ENCODE results near the gene SGCG.
"Not testable (repeated sequence)": the region's sequence is repeated elsewhere in the genome, so short reads cannot be mapped to it uniquely, and the experiment has no call there.

The SGCG gene, protein sequence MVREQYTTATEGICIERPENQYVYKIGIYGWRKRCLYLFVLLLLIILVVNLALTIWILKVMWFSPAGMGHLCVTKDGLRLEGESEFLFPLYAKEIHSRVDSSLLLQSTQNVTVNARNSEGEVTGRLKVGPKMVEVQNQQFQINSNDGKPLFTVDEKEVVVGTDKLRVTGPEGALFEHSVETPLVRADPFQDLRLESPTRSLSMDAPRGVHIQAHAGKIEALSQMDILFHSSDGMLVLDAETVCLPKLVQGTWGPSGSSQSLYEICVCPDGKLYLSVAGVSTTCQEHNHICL

DNA sequence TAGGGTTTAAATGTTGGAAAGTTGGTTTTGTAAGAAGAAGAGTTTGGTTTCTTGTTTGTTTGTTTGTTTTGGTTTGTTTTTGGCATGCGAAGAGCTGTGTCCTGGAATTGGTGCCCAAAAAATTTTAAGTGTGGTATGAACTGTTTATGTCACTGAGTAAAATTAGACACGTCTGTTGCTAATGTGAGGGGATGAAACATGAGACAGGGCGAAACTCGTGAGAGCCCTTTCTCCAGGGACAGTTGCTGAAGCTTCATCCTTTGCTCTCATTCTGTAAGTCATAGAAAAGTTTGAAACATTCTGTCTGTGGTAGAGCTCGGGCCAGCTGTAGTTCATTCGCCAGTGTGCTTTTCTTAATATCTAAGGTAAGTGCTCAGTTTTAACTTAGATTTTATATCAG, at the start of gene SGCG:
Gene SGCG, plus strand, starts transcription at position 269 of the 400 bp plus-strand sequence. CDS start 22,716 bp downstream, outside the sequence.
- DNase-seq = no peak

DNA sequence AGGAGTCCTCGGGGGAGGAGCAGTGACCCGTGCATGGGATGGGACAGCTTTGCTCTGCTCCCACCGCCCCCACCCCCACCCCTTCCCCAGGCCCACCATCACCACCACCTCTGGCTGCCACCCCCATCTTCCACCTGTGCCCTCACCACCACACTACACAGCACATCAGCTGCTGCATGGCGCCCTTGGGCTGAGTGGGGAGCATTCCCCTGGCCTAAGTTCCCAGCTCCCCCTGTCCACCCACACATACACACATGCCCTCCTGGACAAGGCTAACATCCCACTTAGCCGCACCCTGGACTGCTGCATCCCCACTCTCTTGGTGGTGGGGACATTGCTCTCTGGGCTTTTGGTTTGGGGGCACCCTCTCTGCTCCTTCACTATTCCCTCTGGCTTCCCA, 46.2 kb upstream of the SGCG start:
- no peak for DNase-seq

DNA sequence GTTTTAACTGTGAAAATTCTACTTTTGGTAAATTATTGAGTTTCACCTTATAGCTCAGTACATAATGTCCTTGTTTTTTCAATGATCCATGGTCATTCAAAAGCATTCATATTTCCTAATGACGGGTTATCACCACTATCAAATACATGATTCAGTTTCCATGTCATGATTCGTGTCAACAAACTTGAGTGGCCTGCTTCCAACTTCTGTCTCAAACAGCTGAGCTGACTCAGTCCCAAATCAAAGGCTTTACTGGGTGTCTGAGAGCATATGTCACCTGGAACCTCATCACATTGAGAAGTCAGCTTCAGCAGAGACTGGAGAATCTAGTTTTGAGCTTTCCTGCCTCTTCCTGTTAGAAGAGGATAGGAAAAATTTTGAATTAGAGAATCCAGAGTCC, 40.3 kb upstream of the SGCG start:
- no peak for DNase-seq

DNA sequence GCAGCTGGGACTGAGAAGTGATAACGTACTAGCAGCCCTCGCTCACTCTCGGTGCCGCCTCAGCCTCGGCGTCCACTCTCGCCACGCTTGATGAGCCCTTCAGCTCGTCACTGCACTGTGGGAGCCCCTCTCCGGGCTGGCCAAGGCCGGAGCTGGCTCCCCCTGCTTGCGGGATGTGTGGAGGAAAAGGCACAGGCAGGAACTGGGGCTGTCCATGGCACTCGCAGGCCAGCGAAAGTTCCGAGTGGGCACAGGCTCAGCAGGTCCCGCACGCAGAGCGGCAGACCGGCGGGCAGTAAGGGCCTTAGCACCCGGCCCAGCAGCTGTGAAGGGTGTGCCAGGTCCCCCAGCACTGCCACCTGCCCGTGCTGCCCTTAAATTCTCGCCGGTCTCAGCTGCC, 38.8 kb upstream of the SGCG start:
- DNase-seq = no peak

DNA sequence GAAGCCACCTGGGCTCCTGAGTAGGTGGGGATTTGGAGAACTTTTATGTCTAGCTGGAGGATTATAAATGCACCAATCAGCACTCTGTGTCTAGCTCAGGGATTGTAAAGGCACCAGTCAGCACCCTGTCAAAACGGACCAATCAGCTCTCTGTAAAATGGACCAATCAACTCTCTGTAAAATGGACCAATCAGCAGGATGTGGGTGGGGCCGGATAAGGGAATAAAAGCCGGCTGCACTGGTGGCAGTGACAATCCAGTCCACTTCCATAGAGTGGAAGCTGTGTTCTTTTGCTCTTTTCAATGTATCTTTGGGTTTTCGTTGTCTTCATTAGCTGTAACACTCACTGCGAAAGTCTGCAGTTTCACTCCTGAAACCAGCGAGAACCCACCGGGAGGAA, 38.2 kb upstream of the SGCG start:
- not testable (repeated sequence) for DNase-seq

DNA sequence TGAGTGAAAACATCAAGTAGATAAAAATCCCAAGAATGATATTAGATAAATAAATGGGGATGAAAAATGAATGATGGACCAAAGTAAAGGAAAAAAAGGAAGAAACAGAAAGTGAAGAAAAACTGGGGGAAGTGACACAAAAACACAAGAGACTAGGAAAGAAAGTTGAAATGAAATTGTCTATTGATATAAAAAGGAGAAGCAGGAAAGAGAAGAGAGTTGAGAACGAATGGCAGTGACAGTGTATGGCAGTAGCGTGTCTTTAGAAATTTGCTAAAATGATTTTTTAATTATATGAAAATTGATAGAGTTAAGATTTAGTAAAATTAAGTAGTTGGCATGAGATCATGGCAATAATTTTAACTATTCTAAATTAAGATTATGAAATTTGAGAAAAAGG, 36.3 kb upstream of the SGCG start:
- DNase-seq = no peak

DNA sequence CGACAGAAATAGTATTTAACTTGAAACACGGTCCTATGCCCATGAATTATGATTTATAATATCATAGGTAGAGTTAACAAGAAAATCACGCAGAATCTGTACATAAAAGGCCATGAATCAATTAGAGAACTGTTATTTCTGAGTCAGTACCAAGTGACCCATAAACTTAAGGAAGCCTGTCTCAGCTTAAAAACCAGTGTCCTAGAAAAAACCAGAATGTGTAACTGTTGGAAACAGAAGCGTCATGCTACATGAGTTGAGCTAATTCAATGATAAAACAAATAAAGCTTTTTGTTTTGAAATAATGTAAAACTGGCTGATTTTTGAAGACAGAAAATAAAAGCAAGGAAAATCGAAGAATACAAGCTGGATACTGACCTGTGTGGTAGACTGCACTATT, 34.8 kb upstream of the SGCG start:
- no peak for DNase-seq

DNA sequence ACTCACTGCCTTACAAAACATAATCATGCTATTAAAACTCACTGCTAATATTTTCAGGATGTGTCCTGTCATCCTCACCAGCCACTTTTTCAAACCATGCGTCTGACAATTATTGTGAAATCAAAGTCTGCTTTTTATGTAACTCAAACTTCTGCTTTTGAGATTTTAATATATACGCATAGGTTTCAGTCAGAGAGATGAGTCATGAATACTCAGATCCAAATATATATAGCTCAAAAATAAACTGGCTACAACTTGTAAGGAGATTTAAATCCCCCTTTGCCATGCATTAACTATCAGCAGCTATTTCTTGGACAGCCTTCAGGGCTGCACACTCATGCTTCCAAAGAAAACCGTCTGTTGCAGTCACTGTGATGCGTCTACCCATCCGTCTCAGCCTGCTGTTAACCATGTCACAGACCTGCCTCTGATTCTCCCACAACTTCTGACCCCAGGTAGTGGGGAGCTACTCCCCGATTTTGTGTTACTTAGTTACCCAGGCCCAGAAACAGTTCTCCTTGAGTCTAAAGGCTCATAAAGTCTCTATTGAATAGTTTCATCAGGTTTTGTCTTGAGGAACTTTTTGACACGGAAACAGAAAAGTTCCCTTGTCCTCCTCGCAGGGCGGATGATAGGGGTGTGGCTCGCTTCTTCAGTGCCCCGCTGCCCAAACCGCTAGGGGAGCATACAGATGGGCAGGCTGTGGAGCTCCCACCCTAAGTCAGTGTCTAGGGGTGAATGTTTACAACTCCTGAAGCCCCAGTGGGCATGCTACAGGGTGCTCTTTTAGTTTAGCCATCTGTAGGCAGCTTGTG, 33.8 kb upstream of the SGCG start:
- DNase-seq = no peak

DNA sequence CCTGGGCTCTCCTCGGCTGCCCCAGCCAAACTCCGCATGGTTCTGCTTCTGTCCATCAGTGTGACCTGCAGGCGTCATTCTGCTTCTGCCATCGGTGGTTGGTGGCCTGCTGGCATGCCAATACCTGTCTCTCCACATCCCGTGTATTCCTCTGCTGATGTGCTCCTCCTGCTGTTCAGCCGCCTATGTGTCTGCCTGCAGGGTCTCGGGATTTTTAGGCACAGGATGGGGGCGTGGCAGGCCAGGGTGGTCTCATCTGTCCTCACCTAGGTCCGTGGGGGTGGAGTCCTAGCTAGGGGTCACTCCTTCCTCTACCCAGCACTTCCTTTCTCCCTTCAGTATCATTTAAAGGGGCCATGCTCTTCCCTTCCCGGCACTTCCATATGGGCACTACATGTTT, 33.0 kb upstream of the SGCG start:
- DNase-seq = no peak

DNA sequence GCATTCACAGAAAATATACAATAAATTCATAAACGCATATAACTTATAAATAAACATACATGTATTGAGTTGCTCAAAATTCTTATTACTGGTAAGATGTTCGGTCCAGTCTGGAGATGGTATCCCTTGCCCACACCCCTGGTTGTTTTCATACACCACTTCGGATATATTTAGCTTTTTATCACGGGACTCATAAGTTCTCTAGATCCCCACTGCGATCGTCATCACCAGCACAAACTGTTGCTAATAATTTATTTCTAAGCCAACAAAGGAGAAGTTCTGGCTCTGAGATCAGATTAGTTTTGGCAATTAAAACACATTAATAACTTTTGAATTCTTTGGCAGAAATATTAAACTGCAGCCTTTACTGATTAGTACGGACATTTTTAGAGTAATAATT, 23.0 kb upstream of the SGCG start:
- no peak for DNase-seq

DNA sequence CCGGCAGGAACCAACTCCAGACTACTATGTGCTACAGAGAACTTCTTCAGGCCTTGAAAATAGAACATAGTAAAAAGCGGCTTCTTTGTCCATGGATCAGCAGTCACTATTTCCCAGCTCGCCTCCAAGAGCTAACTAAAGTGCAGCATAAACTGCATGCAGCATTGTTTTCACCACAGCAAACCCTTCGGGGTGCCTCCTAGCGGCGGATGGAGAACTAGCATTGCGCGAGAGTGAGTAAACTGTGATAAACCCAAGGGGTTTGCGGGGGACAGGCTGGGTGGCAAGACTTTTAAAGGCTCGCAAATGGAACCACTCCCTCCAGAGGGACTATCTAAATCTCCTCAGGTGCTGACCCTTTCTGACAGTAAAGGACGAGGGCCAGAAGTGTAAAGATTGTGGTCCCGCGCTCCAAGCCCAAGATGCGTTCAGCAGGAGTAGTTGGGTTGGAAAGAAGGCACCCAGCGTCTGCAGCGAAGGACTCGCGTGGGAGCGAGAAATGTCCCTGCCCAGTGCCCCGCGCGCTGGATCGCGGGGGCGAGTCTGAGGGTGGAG, 21.5 kb upstream of the SGCG start:
- peak; percentile 50 for DNase-seq

DNA sequence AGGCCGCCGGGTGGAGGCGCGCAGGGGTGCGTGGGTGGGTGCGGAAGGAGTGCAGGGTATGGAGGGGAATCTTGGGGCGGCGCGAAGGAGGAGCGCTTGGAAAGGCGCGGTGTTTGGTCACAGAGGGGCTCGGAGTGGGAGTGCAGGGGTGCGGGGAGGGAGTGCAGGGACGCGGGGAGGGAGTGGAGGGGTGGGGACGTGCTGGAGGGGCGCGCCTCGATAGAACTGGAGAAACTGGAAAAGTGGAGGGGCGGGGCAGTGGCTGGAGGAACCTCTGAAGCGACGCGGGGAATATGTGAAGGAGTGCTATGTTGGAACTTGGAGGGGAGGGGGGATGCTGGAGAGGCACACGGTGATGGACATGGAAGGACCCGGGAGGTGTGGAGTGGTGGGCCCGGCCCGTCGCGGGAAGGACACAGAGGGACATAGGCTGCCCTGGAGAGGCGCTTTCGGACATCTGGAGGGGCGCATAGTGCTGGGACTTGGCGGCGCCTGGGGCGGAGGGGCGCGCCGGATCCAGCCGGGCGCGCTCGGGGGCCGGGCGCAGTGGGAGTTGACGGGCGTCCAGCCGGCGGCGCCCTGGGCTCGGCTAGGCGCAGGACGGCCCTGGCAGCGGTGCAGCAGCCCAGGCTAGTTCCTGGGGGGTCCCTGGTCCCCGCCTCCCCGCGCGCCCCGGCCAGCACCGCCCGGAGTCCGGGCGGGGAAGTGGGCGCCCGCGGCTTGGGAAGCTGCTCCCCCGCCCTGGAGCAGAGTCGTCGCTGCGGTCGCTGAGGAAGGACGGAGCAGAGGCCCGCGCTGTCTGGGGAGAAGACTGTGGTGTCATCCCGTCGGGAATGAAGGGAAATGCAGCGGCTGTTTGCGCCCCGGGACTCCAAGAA, 20.8 kb upstream of the SGCG start:
- DNase-seq = no peak

DNA sequence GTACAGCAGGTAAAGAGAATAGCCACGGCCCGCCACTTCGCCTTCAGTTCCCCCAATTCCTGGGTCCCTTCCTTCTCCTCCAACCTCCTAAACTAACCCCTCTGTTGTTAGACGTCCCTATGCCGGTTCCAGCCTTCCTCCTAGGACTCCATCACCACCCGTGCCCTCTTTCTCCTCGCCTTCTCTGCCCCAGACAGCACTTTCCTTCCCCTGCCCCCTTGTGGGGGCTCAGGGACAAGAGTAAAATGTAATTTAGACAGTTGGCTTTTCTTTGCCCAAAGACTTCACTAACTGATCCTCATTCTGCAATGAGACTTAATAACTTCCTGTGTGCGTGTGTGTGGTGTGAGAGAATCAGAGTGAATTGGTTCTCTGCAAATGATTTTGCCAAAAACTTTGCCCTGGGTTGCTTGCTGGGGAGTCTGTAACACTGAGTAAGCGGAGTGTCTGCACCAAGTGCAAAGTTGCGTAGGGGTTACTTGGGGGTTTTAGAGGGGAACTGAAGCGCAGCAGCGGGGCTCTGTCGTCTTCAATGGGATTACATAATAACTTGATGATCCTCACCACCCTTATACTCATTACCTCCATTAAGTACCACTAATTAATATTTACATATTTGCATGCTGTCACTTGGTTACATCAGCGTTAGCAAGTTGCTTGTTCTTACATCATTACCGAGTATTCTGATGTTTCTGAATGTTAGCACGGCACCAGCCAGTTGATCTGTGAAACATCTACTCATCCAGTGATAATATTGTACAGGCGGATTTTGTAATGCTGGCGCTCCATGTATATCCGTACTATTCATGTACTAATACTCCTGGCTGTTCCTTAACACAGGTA, 19.9 kb upstream of the SGCG start:
- DNase-seq = peak; percentile 14

DNA sequence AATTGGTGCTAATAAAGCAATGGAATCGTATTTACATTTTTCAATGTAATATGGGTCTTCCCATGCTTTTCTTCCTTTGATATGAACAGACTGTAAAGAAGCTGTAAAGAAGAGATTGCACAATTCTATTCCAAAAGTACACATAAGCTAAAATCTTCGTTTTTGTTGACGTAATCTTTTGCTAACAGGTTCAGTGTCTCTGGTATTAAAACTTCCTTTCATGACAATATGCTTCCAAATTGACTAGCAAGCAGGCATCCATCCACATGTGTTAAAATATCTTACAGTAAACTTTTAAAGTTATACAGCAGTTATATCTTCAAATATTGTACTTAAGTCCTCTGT, 19.3 kb upstream of the SGCG start:
- DNase-seq = no peak

DNA sequence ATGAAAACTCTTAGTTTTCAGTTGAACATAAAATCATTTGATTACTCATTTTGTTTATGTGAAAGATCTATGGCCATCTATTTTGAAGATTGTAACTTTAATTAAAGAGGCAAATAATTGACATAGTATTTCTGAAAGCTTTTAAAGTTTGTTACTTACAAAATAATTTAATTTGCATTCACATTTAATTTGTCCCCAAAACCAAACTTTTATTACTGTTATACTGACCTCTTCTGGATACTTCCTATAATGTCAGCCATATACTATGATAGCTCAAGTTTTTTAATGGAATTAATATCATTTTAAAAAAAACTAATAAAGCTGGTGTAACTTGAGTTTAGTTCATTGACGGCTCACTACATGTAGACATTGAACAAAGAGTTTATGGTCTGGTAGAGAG, 4.9 kb upstream of the SGCG start:
- no peak for DNase-seq

DNA sequence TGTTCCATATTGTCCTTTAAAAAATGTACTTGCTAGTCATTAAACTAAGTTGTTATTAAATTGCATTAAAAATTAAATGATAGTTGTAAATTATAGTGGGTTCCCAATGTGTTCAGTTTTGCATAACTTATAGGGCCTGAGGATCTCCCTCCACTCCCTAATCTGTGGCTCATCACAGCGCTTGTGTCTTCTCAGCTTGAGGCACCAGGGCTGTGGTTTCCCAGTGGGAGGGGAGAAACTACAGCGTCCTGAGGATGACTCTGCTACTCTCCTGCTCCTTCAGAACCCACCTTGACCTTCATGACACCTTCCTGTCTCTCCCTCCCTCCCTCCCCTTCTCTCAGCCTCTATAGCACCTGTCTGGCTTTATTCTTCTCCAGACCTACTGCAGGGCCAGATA, 1.4 kb downstream of the SGCG start:
- no peak for DNase-seq

DNA sequence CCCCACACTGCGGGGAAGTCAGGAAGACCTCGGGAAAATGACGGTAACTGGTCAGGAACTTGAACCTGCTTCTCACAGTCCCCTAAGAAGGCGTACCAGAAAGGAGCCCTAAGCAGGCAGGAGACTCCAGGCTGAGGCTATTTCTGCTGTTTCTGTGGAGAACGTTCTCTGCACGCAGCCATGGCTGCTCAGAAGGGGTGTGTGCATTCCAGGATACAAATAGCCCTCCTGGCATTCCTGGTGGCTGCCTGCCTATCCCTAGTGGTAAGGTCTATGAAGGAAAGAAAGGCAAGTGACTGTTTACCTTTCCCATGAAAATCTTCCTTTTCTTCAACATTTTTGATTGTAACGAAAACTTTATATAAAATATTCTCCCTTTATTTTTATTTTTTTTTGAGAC, 2.5 kb downstream of the SGCG start:
- DNase-seq = no peak

DNA sequence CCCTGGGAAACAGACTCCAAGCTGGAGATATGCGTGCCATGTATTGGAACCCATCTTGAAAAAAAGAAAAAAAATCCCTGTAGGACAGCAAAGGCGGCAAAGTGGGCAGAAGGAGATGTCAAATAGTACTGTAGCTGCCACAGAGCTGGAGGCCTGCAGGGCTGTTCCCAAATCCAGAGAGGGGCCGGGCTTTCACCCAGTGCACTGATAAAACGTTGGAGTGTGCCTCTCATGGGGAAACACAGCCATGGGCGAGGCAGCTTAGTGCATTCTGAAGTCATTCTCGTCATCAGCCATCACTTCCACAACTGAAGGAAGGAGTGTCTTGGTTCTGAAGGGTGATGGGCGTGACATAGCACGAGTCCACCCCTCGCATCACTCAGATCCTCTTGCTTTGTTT, 4.8 kb downstream of the SGCG start:
- DNase-seq = no peak

DNA sequence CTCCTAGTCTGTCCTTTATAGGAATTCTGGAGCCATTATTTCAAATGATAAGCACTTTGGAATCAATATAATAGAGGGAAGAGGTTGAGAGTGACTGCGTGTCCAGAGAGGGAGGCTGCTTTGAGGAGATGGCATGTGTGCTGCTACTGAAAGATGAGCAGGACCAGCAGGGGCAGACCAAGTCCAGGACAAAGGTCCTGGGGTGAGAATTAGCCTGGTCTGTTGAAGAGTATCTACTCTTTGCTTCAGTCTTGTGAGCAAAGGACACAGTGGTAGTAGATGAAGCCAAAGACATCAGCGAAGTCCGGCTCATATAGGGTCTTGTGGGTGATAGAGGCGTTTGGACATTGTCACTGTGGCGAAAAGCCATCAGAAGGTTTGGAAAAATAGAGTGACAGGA, 21.1 kb downstream of the SGCG start:
- DNase-seq = no peak

DNA sequence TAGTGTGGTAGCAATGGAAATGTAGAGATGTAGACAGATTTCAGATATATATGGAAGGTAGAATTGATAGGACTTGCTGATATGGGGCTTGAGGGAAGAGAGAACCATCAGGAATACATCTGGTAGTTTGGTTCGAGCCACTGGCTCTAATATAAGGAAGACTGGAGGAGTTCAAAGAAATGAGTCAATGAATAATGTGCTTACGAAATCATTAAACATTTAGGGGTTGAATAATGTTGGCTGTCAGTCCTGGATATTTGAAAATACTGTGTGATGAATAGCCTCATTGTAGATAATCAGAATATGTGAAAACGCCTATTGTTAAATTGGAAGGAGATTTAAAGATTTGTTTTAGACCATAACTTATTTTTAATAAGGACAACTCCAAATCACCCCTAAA, 21.6 kb downstream of the SGCG start:
- no peak for DNase-seq

DNA sequence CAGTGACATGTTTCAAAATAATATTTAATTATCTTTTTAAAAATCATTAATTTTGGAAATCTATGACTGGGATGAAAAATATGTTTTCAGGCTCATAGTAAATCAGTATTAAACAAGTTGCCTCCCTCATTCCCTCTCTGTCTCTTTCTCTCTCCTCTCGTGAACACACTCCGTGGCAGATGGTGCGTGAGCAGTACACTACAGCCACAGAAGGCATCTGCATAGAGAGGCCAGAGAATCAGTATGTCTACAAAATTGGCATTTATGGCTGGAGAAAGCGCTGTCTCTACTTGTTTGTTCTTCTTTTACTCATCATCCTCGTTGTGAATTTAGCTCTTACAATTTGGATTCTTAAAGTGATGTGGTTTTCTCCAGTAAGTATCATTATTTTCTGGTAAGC, 22.7 kb downstream of the SGCG start:
- DNase-seq = no peak

DNA sequence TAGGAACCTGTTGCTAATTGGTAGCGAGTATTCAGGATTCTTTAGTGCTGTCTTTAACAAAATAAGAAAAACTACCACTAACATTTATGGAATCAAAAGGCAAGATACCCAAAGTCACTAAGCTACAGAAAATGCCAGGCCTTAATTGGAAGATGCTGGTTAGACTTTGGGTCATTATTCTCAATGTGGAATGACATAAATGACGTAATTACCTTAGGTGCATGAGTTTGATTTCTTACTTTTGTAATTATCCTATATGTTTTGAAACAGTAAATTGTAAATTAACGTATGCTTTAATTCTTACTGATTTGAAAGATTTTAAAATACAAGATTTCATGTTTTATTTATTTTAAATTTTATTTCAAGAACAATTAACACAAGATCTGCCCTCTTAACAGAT, 25.0 kb downstream of the SGCG start:
- no peak for DNase-seq

DNA sequence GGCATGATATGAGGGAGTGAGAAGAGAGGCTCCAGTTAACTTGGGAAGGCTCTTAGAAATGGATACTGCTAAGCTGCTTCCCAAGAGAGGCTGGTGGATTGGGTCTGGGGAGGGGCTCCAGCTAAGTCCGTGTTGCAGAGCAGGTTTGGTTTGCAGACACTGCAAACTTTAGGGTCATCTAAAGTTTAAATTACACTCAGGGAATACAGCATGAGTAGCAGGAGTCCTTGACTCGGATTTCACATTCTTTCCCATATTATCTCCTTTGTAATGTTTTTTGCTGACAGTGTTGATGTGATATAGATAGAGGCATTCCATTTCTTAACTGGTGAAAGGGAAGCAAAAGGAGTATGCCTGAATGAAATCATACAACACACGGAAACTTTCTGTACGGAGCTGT, 31.9 kb downstream of the SGCG start:
- DNase-seq = no peak
